ENCODE data around the gene SEMA6A.

- peak; percentile 39 to 56 for TF ChIP-seq RAD21 (IDR thresholded peaks at IDR 0.05)
- TF ChIP-seq HNF4G (IDR thresholded peaks at IDR 0.05) = no peak
- TF ChIP-seq JUND (IDR thresholded peaks at IDR 0.05) = peak in 1 of 2 donors; percentile 68
- no peak for TF ChIP-seq CTCF (IDR thresholded peaks at IDR 0.05; ENCODE audit: low read depth, low read length, missing input control)
- peak; percentile 19 for TF ChIP-seq SP1 (IDR thresholded peaks at IDR 0.05)
- no peak for TF ChIP-seq ATF3 (IDR thresholded peaks at IDR 0.05)
- peak; percentile 44 for TF ChIP-seq MAX (IDR thresholded peaks at IDR 0.05)
- no peak for TF ChIP-seq REST (IDR thresholded peaks at IDR 0.05)
- no peak for TF ChIP-seq EGR1 (IDR thresholded peaks at IDR 0.05; ENCODE audit: low read depth in 2 of 2)
- peak; percentile 59 for TF ChIP-seq FOXA1 (IDR thresholded peaks at IDR 0.05)
- peak; percentile 45 to 90 for TF ChIP-seq RXRA (IDR thresholded peaks at IDR 0.05)
Observed at GRCh38 chr5:116424951-116425350, 149.7 kb downstream of the SEMA6A start.

Measured in liver (tissue), 3 donors.